MM.1S (cell line): ENCODE measurements around the gene CDH22.

Experiments used
- DNase-seq: peaks from one replicate; pipeline ENCODE4 v3.0.0-alpha.2; 2015
- H2AFZ ChIP-seq: fragments of 300-600 bp; sonication (generic); 2 replicates; pipeline ENCODE4 v1.6.0; 2016; ENCODE audit warnings: antibody characterized with exemption, low read length
- H3F3A ChIP-seq: fragments of 300-600 bp; sonication (generic); 2 replicates; pipeline ENCODE4 v1.6.1; 2016; ENCODE audit warnings: mild to moderate bottlenecking, antibody characterized with exemption, low read length, moderate library complexity, mixed read lengths; ENCODE audit not compliant: insufficient read depth
- H3K27ac ChIP-seq: fragments of 300-600 bp; sonication (generic); 2 replicates; pipeline ENCODE4 v1.5.1; 2016; ENCODE audit warnings: mild to moderate bottlenecking, low read length
- H3K27me3 ChIP-seq: fragments of 300-600 bp; sonication (generic); replicated peaks from 2 replicates; pipeline ENCODE4 v1.6.0; 2016; ENCODE audit warnings: low read length; ENCODE audit not compliant: insufficient read depth
- H3K36me3 ChIP-seq: fragments of 300-600 bp; sonication (generic); replicated peaks from 2 replicates; pipeline ENCODE4 v1.6.1; 2016; ENCODE audit warnings: mild to moderate bottlenecking, low read length, mixed read lengths; ENCODE audit not compliant: insufficient read depth
- H3K4me1 ChIP-seq: fragments of 300-600 bp; sonication (generic); 2 replicates; pipeline ENCODE4 v1.6.1; 2016; ENCODE audit warnings: low read length, mixed read lengths
- H3K4me2 ChIP-seq: fragments of 300-600 bp; sonication (generic); 2 replicates; pipeline ENCODE4 v1.6.0; 2016; ENCODE audit warnings: low read depth, low read length
- H3K4me3 ChIP-seq: fragments of 300-600 bp; sonication (generic); 2 replicates; pipeline ENCODE4 v1.5.1; 2016; ENCODE audit warnings: low read length, mixed read lengths
- H3K79me2 ChIP-seq: fragments of 300-600 bp; sonication (generic); 2 replicates; pipeline ENCODE4 v1.6.1; 2016; ENCODE audit warnings: mixed run types, low read length, mixed read lengths
- H3K9ac ChIP-seq: fragments of 300-600 bp; sonication (generic); 2 replicates; pipeline ENCODE4 v1.6.1; 2016; ENCODE audit warnings: low read length, mixed read lengths
- H3K9me2 ChIP-seq: fragments of 300-600 bp; sonication (generic); replicated peaks from 2 replicates; pipeline ENCODE4 v1.6.1; 2016; ENCODE audit warnings: mild to moderate bottlenecking, low read length, mixed read lengths; ENCODE audit not compliant: insufficient read depth
- H3K9me3 ChIP-seq: fragments of 300-600 bp; sonication (generic); replicated peaks from 2 replicates; pipeline ENCODE4 v1.6.1; 2016; ENCODE audit warnings: mild to moderate bottlenecking, low read length, mixed read lengths; ENCODE audit not compliant: insufficient read depth
- H4K20me1 ChIP-seq: fragments of 300-600 bp; sonication (generic); 2 replicates; pipeline ENCODE4 v1.6.1; 2016; ENCODE audit warnings: mild to moderate bottlenecking, low read length, moderate library complexity, mixed read lengths; ENCODE audit not compliant: insufficient read depth
- EZH2 ChIP-seq: fragments of 300-600 bp; sonication (generic); optimal IDR thresholded peaks from 2 replicates; pipeline ENCODE3; 2017; ENCODE audit warnings: low read depth, mild to moderate bottlenecking, antibody characterized with exemption, low read length, mixed read lengths
- EZH2phosphoT487 ChIP-seq: fragments of 300-600 bp; sonication (generic); IDR thresholded peaks from 2 replicates; pipeline ENCODE4 v1.6.1; 2018; ENCODE audit warnings: antibody characterized with exemption, low read length
- TF ChIP-seq, protein P1 (sequence below): fragments of 300-600 bp; sonication (generic); IDR thresholded peaks from 2 replicates; pipeline ENCODE4 v1.5.1; 2016; ENCODE audit warnings: antibody characterized with exemption, low read length, mixed read lengths

CDH22 gene

DNA sequence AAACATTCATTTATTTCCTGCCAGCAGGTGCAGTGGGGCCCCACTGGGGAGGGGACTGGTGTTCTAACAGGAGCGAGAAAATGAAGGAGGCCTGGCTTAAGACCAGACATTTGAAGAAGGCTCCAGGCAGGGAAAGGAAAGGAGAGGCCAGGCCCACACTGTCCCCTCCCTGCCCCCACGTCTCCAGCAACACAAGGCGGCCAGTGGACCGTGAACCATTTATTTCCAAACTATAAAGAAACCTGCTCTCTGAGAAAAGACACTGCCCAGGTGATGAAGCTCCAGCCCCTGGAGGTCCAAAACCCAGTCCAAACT, 41.4 kb upstream of the CDH22 start:
- no peaks in the 10 kb centered on the region for H3K9me3 ChIP-seq
- no peak overlapping the region for H2AFZ ChIP-seq
- H3K4me1 ChIP-seq = peaks cover 11% of the 10 kb centered on the region
- H3K79me2 ChIP-seq = no peaks in the 10 kb centered on the region
- no peak overlapping the region for H3K4me2 ChIP-seq
- no peak overlapping the region; the same call in 1 of the 2 replicates for H3K27ac ChIP-seq
- TF ChIP-seq EZH2phosphoT487 (no peak), EZH2 (no peak)
- TF ChIP-seq, protein P1, sequence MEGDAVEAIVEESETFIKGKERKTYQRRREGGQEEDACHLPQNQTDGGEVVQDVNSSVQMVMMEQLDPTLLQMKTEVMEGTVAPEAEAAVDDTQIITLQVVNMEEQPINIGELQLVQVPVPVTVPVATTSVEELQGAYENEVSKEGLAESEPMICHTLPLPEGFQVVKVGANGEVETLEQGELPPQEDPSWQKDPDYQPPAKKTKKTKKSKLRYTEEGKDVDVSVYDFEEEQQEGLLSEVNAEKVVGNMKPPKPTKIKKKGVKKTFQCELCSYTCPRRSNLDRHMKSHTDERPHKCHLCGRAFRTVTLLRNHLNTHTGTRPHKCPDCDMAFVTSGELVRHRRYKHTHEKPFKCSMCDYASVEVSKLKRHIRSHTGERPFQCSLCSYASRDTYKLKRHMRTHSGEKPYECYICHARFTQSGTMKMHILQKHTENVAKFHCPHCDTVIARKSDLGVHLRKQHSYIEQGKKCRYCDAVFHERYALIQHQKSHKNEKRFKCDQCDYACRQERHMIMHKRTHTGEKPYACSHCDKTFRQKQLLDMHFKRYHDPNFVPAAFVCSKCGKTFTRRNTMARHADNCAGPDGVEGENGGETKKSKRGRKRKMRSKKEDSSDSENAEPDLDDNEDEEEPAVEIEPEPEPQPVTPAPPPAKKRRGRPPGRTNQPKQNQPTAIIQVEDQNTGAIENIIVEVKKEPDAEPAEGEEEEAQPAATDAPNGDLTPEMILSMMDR = no peak
- no peaks in the 10 kb centered on the region for H3K9me2 ChIP-seq
- H3F3A ChIP-seq = no peaks in the 10 kb centered on the region
- no peak overlapping the region for H3K9ac ChIP-seq
- H3K36me3 ChIP-seq = no peaks in the 10 kb centered on the region
- no peak overlapping the region for H3K4me3 ChIP-seq
- no peaks in the 10 kb centered on the region for H3K27me3 ChIP-seq
- no peak for DNase-seq
- H4K20me1 ChIP-seq = no peaks in the 10 kb centered on the region

DNA sequence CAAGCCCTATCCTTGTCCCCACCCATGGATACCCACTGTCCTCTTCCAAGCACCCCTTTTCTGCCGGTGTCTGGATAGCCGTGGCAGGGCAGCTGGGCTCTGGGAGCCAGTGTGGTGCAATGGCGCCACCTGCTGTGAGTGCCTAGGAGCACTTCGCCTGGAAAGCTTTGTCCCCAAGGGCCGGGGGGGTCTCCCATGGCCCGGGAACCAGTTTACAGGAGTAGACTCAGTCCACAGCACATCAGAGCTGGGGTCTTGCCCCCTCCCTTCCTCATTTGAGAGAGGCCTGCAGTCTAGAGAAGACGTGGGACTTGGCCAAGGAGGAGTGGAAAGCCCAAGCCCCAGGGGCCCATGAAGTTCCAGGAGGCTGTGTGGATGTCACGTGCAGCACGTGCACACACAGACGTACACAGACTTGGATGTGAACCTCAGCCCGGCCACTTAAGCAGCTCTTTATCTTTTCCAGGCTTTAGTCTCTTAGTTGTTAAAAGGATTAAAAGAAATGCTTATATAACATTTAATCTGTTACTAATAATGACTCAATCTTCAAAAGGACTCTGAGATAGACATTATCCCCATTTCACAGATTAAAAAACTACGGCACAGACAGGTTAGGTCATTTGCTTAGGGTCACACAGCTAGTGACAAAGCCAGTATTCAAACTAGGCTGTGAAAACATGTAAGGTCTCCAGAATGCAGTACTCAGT, 40.9 kb upstream of the CDH22 start:
- H3K79me2 ChIP-seq = no peaks in the 10 kb centered on the region
- H4K20me1 ChIP-seq = no peaks in the 10 kb centered on the region
- no peaks in the 10 kb centered on the region for H3K9me2 ChIP-seq
- no peak overlapping the region for H3K27ac ChIP-seq
- TF ChIP-seq, protein P1 = peak; percentile 68
- TF ChIP-seq EZH2phosphoT487 = no peak
- no peaks in the 10 kb centered on the region for H3F3A ChIP-seq
- H3K4me2 ChIP-seq = no peak overlapping the region
- no peak overlapping the region for H3K9ac ChIP-seq
- H3K27me3 ChIP-seq = peaks cover 5% of the 10 kb centered on the region
- no peak overlapping the region for H3K4me3 ChIP-seq
- no peak for DNase-seq
- no peaks in the 10 kb centered on the region for H3K36me3 ChIP-seq
- H2AFZ ChIP-seq = no peak overlapping the region
- H3K4me1 ChIP-seq = peaks cover 11% of the 10 kb centered on the region
- no peaks in the 10 kb centered on the region for H3K9me3 ChIP-seq

DNA sequence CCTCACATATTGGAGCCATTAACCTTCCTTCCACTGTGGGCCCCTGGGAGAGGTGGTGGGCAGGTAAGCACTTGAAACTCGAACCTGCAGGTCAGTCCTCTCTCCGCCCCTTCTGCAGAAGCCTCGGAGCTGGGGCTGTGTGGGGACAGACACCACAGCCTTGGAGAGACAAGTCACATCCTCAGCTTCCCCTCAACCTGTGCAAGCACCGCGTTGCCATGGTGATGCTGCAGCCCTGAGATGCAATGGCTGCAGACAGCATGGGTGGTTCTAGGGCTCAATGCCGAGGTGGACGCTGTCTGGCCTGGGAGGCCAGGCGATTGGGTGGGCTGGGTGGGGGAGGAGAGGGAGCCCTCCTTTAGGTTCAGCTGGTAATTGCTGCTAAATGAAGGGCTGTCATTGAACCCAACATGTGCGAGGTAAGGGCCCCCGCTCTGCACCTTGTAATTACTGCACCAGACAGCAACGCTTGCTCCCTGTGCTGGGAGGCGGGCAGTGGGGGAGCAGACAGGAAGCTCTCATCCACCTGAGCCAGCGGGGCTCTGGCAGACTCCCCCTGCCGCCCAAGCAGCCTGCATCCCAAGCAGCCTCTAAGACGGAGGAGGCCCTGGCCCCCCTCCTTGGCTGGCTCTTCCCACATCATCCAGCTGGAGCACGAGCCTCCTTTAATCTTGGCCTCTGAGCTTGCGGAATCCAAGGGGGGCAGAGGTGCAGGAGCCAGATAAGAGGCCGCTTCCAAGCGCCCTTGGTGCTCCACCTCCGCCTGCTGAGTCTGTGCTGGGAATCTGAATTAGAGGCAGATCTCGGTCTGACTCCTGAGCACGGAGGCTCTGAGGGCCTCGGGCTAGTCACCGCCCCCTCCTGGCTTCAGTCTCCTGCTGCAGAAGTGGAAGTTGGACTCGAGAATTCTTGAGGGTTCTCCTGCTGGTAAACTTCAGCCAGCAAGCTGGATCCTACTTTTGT, 39.8 kb upstream of the CDH22 start:
- Histone ChIP-seq H3K79me2 (no peaks in the 10 kb centered on the region), H3K9ac (no peak overlapping the region), H3K9me2 (no peaks in the 10 kb centered on the region), H2AFZ (no peak overlapping the region), H3K4me1 (peaks cover 11% of the 10 kb centered on the region), H3K4me2 (no peak overlapping the region), H3K9me3 (no peaks in the 10 kb centered on the region), H3K27ac (no peak overlapping the region), H4K20me1 (no peaks in the 10 kb centered on the region), H3F3A (no peaks in the 10 kb centered on the region), H3K4me3 (no peak overlapping the region), H3K36me3 (no peaks in the 10 kb centered on the region), H3K27me3 (peaks cover 15% of the 10 kb centered on the region)
- TF ChIP-seq EZH2phosphoT487 (no peak), EZH2 (no peak)
- TF ChIP-seq, protein P1 = no peak
- DNase-seq = no peak
